GM12878 (cell line): ENCODE data around the gene FZD2. TPM values are rescaled to one million over a fixed set of nuclear protein-coding genes. Genes with fewer than 3 reads are reported as not detected.

ENCODE experiments used
- ATAC-seq: fragments of 200-7000 bp; cut with Tn5 transposase; 3 replicates; pipeline ENCODE4 v1.9.1; 2020; ENCODE audit warnings: mild to moderate bottlenecking, moderate library complexity
- BruUV-seq: library from RNA; stranded (reverse); fragments of 400-500 nt; replicated peaks from 2 replicates; lab custom pipeline; 2021; lab: Mats Ljungman, UMichigan
- CTCF ChIA-PET: fragments of 300-600 bp; sonication (Branson Sonifier 250); formaldehyde crosslinking; extraction: SDS; loops from one replicate; lab custom pipeline; 2021; ENCODE audit warnings: inconsistent platforms; lab: Yijun Ruan, JAX
- POLR2A ChIA-PET: fragments of 350-600 bp; formaldehyde crosslinking; extraction: SDS; loops from one replicate; lab custom pipeline; 2021; ENCODE audit warnings: inconsistent platforms; lab: Charles Lee
- RAD21 ChIA-PET: fragments of 300-600 bp; sonication (Branson Sonifier 250); formaldehyde crosslinking; loops from one replicate; lab custom pipeline; 2023; ENCODE audit warnings: antibody characterized with exemption; ENCODE audit not compliant: unreplicated experiment; lab: Charles Lee
- SMC1A ChIA-PET: fragments of 300-600 bp; sonication (Branson Sonifier 250); formaldehyde crosslinking; loops from one replicate; lab custom pipeline; 2023; ENCODE audit not compliant: unreplicated experiment, uncharacterized antibody; lab: Charles Lee
- DNase-seq: peaks from one replicate; pipeline ENCODE4 v3.0.0-alpha.2; 2011; ENCODE audit warnings: low read depth, low spot score
- FAIRE-seq: peaks from 3 replicates; lab custom pipeline; 2011; peaks lifted over from hg19 to GRCh38; lab: Jason Lieb, UNC
- H2AFZ ChIP-seq: 2 replicates; pipeline ENCODE4 v1.6.0; 2011; ENCODE audit warnings: low read depth, low read length, control low read depth; ENCODE audit not compliant: control insufficient read depth
- H3K27ac ChIP-seq: 2 replicates; pipeline ENCODE4 v1.5.1; 2011; ENCODE audit warnings: control low read depth; ENCODE audit not compliant: control insufficient read depth, insufficient read depth
- H3K27me3 ChIP-seq, 2 experiments: replicated peaks in 1 of 2; 2 replicates each; pipeline versions ENCODE4 v1.6.0 to v1.6.1; 2011; ENCODE audit warnings: low read length in 1 of 2; ENCODE audit not compliant: control insufficient read depth in 2 of 2, insufficient read depth in 2 of 2
- H3K36me3 ChIP-seq, 2 experiments: 2 replicates each; pipeline ENCODE4 v1.5.1; 2011; ENCODE audit warnings: low read length in 1 of 2; ENCODE audit not compliant: control insufficient read depth in 2 of 2, insufficient read depth in 2 of 2
- H3K4me1 ChIP-seq: 2 replicates; pipeline ENCODE4 v1.6.1; 2011; ENCODE audit warnings: mild to moderate bottlenecking, low read length, moderate library complexity, mixed read lengths; ENCODE audit not compliant: control insufficient read depth, insufficient read depth
- H3K4me2 ChIP-seq: 2 replicates; pipeline ENCODE4 v1.6.0; 2011; ENCODE audit warnings: control low read depth; ENCODE audit not compliant: control insufficient read depth, insufficient read depth
- H3K4me3 ChIP-seq: fragments of 200-600 bp; sonication (generic); 2 replicates; pipeline ENCODE4 v1.5.1; 2016
- H3K79me2 ChIP-seq: 2 replicates; pipeline ENCODE4 v1.6.0; 2011; ENCODE audit warnings: low read length; ENCODE audit not compliant: control insufficient read depth, insufficient read depth
- H3K9ac ChIP-seq: 2 replicates; pipeline ENCODE4 v1.8.0; 2011; ENCODE audit warnings: low read length, control low read depth, mixed read lengths; ENCODE audit not compliant: control insufficient read depth, insufficient read depth
- H3K9me3 ChIP-seq: replicated peaks from 3 replicates; pipeline ENCODE4 v1.5.1; 2011; ENCODE audit warnings: mild to moderate bottlenecking, low read length; ENCODE audit not compliant: control insufficient read depth, insufficient read depth
- H4K20me1 ChIP-seq: 2 replicates; pipeline ENCODE4 v1.6.0; 2011; ENCODE audit not compliant: control insufficient read depth, insufficient read depth
- HDAC6 ChIP-seq: fragments of 200-600 bp; sonication (generic); IDR thresholded peaks from one replicate; pipeline ENCODE4 v1.8.0; 2017; ENCODE audit warnings: antibody characterized with exemption; ENCODE audit not compliant: unreplicated experiment
- YY1 ChIP-seq: IDR thresholded peaks from 2 replicates; pipeline ENCODE4 v1.6.1; 2011; ENCODE audit warnings: low read depth, mild to moderate bottlenecking, low read length
- ZNF384 ChIP-seq: IDR thresholded peaks from 2 replicates; pipeline ENCODE4 v1.6.1; 2012; ENCODE audit warnings: low read depth, mild to moderate bottlenecking, low read length, improper control_type of control experiment, borderline replicate concordance
- WGBS: methylation state at CpG from one replicate; pipeline ENCODE4 v1.1.6; 2016; ENCODE audit warnings: low lambda C conversion rate; ENCODE audit not compliant: insufficient replicate concordance, insufficient coverage; ENCODE audit errors: missing lambda C conversion rate; 5-methylcytosine and 5-hydroxymethylcytosine counted together
- in situ Hi-C: fragments of 300-500 bp; cut with MboI; formaldehyde crosslinking; loops from 9 replicates; pipeline ENCODE4 v1.14.3; 2018; ENCODE audit warnings: mixed read lengths
- intact Hi-C: fragments of 100-400 bp; cut with micrococcal nuclease; formaldehyde crosslinking; loops from one replicate; pipeline ENCODE4 v1.14.2; 2022; ENCODE audit not compliant: unreplicated experiment
- polyA plus RNA-seq, 11 experiments: library from polyadenylated mRNA; depleted of rRNA in 4 of 11; unstranded in 6 of 11; stranded (reverse) in 5 of 11; fragments of >200 nt; fragmentation: Nextera tagmentation in 4 of 11; fragmentation: Illumina TruSeq in 1 of 11; extraction: Ambion mirVana in 4 of 11; extraction: Trizol in 1 of 11; gene quantifications; 1 replicate in 1 of 11; 2 replicates in 10 of 11; pipeline versions ENCODE4 v1.2.1 to v1.2.3, GENCODE V29; 2011 to 2016; ENCODE audit warnings: inconsistent platforms in 2 of 11, missing spikeins in 2 of 11, low read depth in 1 of 11
- total RNA-seq, 4 experiments: library from RNA; depleted of rRNA in 3 of 4; stranded (reverse); fragments of >200 nt in 3 of 4; fragmentation: Illumina TruSeq in 1 of 4; extraction: Trizol in 1 of 4; gene quantifications; 2 replicates each; pipeline versions ENCODE4 v1.2.1 to v1.2.3, GENCODE V29; 2013 to 2021

FZD2 gene
- total and polyA plus RNA-seq, 10 of the 15 experiments (the other 5 are each of a cell fraction or from before 2014, with no cell fraction given) = 0.09 to 4.2 (median 0.63) TPM; not detected in 1

DNA sequence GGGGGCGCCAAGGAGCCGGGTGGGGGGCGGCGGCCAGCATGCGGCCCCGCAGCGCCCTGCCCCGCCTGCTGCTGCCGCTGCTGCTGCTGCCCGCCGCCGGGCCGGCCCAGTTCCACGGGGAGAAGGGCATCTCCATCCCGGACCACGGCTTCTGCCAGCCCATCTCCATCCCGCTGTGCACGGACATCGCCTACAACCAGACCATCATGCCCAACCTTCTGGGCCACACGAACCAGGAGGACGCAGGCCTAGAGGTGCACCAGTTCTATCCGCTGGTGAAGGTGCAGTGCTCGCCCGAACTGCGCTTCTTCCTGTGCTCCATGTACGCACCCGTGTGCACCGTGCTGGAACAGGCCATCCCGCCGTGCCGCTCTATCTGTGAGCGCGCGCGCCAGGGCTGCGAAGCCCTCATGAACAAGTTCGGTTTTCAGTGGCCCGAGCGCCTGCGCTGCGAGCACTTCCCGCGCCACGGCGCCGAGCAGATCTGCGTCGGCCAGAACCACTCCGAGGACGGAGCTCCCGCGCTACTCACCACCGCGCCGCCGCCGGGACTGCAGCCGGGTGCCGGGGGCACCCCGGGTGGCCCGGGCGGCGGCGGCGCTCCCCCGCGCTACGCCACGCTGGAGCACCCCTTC lies 484 bp downstream of the FZD2 start:
- BruUV-seq = no TSS peak
- Histone ChIP-seq H3K27ac (no peak overlapping the region), H3K4me1 (no peaks in the 10 kb centered on the region), H3K36me3 (no peaks in the 10 kb centered on the region), H3K27me3 (peaks cover 3 to 12% of the 10 kb centered on the region in 2 experiments), H3K79me2 (no peaks in the 10 kb centered on the region), H4K20me1 (no peaks in the 10 kb centered on the region), H3K4me3 (peak overlapping the region; percentile 36; the same call in 1 of the 2 replicates), H3K9me3 (no peaks in the 10 kb centered on the region; the same call in 2 of the 3 replicates), H2AFZ (peak overlapping the region; percentile 42; the same call in 1 of the 2 replicates), H3K4me2 (peak overlapping the region; percentile 95), H3K9ac (no peak overlapping the region)
- intact Hi-C loops = loop anchor here (5.0 kb wide), 1 partner anchor 70 kb away; no protein-coding TSS in a partner anchor
- CTCF ChIA-PET = interaction anchor here (0.6 to 1.7 kb wide), 4 partner anchors 24 to 578 kb away, joined by 3 to 8 read pairs (median 6); partner anchors contain the start of gene ACBD4
- in situ Hi-C loops = no loop called here
- 18% methylated on average over 58 of the region's 69 CpGs for WGBS
- RAD21 ChIA-PET = interaction anchor here (1.0 to 1.2 kb wide), 2 partner anchors 11 to 24 kb away, joined by 3 to 4 read pairs; no protein-coding TSS in a partner anchor
- TF ChIP-seq ZNF384 = no peak
- TF ChIP-seq HDAC6 = peak; percentile 93
- no peak for FAIRE-seq
- peak; percentile 9 for ATAC-seq
- SMC1A ChIA-PET = interaction anchor here (0.7 to 1.3 kb wide), 3 partner anchors 22 to 151 kb away, joined by 3 read pairs; partner anchors contain the start of gene DBF4B
- no peak for DNase-seq
- POLR2A ChIA-PET = no interaction called here

DNA sequence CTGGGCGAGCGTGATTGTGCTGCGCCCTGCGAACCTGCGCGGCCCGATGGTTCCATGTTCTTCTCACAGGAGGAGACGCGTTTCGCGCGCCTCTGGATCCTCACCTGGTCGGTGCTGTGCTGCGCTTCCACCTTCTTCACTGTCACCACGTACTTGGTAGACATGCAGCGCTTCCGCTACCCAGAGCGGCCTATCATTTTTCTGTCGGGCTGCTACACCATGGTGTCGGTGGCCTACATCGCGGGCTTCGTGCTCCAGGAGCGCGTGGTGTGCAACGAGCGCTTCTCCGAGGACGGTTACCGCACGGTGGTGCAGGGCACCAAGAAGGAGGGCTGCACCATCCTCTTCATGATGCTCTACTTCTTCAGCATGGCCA lies 1.0 kb downstream of the FZD2 start:
- H3K4me1 ChIP-seq = no peaks in the 10 kb centered on the region
- H4K20me1 ChIP-seq = no peaks in the 10 kb centered on the region
- no peak overlapping the region for H3K27ac ChIP-seq
- POLR2A ChIA-PET = no interaction called here
- no peaks in the 10 kb centered on the region for H3K36me3 ChIP-seq
- peak; percentile 19 for TF ChIP-seq HDAC6
- TF ChIP-seq YY1 = no peak
- TF ChIP-seq, all 136 proteins: peak for 1
- ChIA-PET SMC1A (no interaction called here), CTCF (interaction anchor here (0.6 kb wide), 1 partner anchor 373 kb away, joined by 3 read pairs; no protein-coding TSS in a partner anchor), RAD21 (no interaction called here)
- no peak overlapping the region for H3K4me3 ChIP-seq
- DNase-seq (no peak), FAIRE-seq (no peak), ATAC-seq (no peak)
- H2AFZ ChIP-seq = no peak overlapping the region
- H3K4me2 ChIP-seq = peak overlapping the region; percentile 95; the same call in 1 of the 2 replicates
- peaks cover 3 to 12% of the 10 kb centered on the region in 2 experiments for H3K27me3 ChIP-seq
- WGBS = 73% methylated on average over 31 of the region's 31 CpGs
- no TSS peak for BruUV-seq
- no peaks in the 10 kb centered on the region; the same call in 2 of the 3 replicates for H3K9me3 ChIP-seq
- no peak overlapping the region for H3K9ac ChIP-seq
- in situ Hi-C loops (no loop called here), intact Hi-C loops (loop anchor here (5.0 kb wide), 1 partner anchor 69 kb away; no protein-coding TSS in a partner anchor)
- no peaks in the 10 kb centered on the region for H3K79me2 ChIP-seq
